Fibroblast of the aortic adventitia (primary cell): ENCODE measurements around the gene KCNV2. TPM values are rescaled to one million over a fixed set of nuclear protein-coding genes. Genes with fewer than 3 reads are reported as not detected.

Experiments
- DNase-seq: peaks from one replicate; pipeline ENCODE4 v3.0.0-alpha.2; 2010; ENCODE audit warnings: low read depth
- H3K4me3 ChIP-seq: 2 replicates; pipeline ENCODE4 v1.5.1; 2011; ENCODE audit warnings: low read depth, mild to moderate bottlenecking, control low read depth, low read length, moderate library complexity
- total RNA-seq: library from RNA; depleted of rRNA; stranded (reverse); fragments of >200 nt; gene quantifications from 2 replicates; pipeline ENCODE4 v1.2.3, GENCODE V29; 2012; ENCODE audit warnings: low replicate concordance
- TF ChIP-seq, protein P1 (sequence below): IDR thresholded peaks from 2 replicates; pipeline ENCODE4 v1.5.1; 2011; ENCODE audit warnings: mild to moderate bottlenecking, low read length, control low read depth, inconsistent platforms; ENCODE audit not compliant: insufficient read depth

Gene KCNV2
- total RNA-seq, 1 donor = not detected

- TF ChIP-seq, protein P1, sequence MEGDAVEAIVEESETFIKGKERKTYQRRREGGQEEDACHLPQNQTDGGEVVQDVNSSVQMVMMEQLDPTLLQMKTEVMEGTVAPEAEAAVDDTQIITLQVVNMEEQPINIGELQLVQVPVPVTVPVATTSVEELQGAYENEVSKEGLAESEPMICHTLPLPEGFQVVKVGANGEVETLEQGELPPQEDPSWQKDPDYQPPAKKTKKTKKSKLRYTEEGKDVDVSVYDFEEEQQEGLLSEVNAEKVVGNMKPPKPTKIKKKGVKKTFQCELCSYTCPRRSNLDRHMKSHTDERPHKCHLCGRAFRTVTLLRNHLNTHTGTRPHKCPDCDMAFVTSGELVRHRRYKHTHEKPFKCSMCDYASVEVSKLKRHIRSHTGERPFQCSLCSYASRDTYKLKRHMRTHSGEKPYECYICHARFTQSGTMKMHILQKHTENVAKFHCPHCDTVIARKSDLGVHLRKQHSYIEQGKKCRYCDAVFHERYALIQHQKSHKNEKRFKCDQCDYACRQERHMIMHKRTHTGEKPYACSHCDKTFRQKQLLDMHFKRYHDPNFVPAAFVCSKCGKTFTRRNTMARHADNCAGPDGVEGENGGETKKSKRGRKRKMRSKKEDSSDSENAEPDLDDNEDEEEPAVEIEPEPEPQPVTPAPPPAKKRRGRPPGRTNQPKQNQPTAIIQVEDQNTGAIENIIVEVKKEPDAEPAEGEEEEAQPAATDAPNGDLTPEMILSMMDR = no peak
- no peak overlapping the region for H3K4me3 ChIP-seq
- DNase-seq = no peak
These were observed 839 bp downstream of the KCNV2 start for GRCh38 chr9:2718001-2718697.

DNA sequence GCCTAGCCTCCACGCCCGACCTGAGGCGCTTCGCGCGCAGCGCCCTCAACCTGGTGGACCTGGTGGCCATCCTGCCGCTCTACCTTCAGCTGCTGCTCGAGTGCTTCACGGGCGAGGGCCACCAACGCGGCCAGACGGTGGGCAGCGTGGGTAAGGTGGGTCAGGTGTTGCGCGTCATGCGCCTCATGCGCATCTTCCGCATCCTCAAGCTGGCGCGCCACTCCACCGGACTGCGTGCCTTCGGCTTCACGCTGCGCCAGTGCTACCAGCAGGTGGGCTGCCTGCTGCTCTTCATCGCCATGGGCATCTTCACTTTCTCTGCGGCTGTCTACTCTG, 1.4 kb downstream of the KCNV2 start:
- no peak overlapping the region for H3K4me3 ChIP-seq
- no peak for DNase-seq
- TF ChIP-seq, protein P1 = no peak

DNA sequence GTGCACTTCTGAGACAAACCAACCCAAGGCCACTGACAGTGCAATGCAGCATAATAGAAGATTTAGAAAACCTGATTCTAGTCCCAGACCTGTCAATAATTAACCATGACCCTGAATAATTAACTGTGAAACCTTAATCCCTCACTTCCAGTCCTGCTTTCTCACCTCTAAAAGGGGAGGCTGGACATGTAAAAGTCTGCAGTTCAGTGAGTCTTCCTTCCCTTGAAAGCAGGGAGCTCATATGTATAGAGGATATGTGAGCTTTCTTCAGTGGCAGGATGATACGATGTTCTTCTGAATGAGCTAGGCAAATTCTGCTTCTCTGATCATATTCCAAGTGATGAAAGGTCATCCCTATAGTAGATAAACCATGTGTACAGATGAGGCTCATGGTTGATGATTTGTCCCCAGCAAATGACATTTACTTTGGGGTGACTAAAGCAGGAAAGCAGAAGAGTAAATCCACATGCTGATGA, 2.9 kb downstream of the KCNV2 start:
- TF ChIP-seq, protein P1 = no peak
- H3K4me3 ChIP-seq = no peak overlapping the region
- no peak for DNase-seq

DNA sequence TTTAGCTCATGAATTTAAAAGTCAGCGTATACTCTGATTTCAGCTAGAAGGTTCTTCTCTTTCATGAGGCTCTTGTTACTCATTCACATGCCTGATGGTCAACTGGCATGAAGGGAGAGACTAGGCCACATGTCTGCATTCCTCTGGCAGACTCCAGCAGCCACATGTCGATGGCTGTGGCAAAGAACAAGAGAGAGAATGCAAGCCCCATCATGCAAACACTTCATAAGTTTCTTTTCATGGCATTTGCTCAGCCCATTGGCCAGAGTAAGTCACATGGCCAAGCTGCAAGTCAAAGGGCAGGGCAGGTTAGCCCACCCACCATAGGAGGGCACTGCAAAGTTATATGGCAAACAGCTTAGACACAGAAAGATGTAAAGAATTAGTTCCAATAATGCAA, 5.4 kb downstream of the KCNV2 start:
- TF ChIP-seq, protein P1 = no peak
- H3K4me3 ChIP-seq = no peak overlapping the region
- DNase-seq = peak; percentile 46

DNA sequence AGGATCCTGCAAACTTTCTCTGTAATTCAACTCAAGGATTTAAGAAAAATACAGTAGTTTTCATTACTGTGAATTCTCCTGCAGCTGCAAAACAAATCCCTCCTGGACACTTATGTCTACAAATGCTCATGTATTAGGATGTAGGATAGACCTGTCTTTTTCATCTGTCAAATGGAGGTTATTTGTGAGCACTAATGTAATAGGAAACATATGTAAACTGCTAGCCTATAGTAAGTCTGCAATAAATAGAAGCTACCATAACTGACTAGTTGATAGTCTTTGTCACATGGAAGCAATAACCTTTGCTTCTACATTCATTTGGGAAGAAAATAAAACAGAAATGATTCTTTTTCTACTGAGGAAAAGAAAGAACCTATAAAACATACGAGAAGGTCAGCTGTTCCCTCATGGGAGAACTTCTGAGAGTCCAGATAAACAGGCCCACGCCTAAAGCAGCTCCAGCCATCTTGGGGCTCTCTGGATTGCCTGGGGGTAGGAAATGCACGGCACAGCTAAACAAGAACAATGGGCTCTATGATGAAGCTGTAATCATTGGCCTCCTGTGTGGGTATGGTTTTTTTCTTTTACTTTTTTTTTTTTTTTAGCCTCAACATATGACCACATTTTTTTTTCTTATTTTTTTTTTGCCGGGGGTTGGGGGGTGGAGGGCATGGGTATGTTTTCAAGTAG, 6.2 kb downstream of the KCNV2 start:
- H3K4me3 ChIP-seq = no peak overlapping the region
- DNase-seq = no peak
- TF ChIP-seq, protein P1 = no peak

DNA sequence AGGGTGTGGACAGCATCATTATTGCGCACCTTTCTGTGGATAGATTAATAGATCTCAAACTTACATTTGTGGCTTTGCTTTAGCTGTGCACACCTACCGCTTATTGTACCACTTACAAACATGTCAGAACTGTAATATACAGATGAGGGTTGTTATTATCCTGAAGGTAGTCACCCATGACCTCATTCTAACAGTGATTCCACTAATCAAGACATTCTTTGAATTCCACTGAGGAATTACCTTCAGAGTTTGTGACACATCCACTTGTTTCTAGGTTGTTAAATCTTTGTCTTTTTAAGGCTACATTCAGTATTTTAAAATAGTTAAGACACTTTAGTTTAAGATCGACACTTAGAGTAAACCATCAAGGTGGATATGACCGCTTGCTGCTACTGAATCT, 7.8 kb downstream of the KCNV2 start:
- no peak for DNase-seq
- TF ChIP-seq, protein P1 = no peak

More for the DNA sequence above, 7.8 kb downstream of the KCNV2 start:
- H3K4me3 ChIP-seq = no peak overlapping the region
